ENCODE data around the gene SNTB2.
"Not testable (repeated sequence)": the region's sequence is repeated elsewhere in the genome, so short reads cannot be mapped to it uniquely, and the experiment has no call there.

The SNTB2 gene

DNA sequence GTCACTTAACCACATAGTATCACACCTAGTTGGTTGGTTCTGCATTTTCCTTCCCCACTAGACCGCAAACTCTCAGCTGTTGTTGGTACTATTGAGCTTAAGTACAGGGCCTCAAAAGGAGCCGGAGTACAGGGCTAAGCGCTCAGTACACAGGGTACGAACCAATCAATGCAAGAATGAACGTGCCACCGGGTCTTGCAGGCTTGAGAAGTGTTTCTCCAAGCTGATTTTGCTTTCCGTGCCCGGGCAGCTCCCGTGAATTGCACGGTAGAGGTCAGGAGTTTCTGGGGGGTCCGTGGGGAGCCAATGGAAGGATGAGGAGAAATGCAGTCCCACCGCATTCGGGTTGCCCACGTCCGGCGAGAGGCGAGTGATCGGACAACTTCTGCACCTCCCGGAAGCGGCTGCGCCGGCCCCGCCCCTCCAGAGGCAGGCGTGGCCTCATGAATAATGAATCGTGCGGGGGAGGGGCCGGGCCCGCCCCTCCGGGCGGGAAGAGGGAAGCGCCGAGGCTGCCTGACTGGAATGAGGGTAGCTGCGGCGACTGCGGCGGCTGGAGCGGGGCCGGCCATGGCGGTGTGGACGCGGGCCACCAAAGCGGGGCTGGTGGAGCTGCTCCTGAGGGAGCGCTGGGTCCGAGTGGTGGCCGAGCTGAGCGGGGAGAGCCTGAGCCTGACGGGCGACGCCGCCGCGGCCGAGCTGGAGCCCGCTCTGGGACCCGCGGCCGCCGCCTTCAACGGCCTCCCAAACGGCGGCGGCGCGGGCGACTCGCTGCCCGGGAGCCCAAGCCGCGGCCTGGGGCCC lies at the start of gene SNTB2:
TSS of gene SNTB2 (plus strand) at position 523 of the 804 bp plus-strand sequence. CDS start at position 526, 3 bp downstream.
- Histone ChIP-seq H3K27me3 (ENCODE audit: insufficient read depth, low read length) (no peaks in the 10 kb centered on the region), H3K36me3 (ENCODE audit: insufficient read depth, low read length) (peaks cover 3% of the 10 kb centered on the region), H3K4me1 (ENCODE audit: insufficient read depth, low read length) (peaks cover 20% of the 10 kb centered on the region), H3K9me3 (ENCODE audit: low read length) (no peaks in the 10 kb centered on the region), H3K4me3 (ENCODE audit: low read length) (peak within 1 kb of the TSS; percentile 71), H2AFZ (ENCODE audit: low read depth, low read length) (peak within 1 kb of the TSS; percentile 60)

DNA sequence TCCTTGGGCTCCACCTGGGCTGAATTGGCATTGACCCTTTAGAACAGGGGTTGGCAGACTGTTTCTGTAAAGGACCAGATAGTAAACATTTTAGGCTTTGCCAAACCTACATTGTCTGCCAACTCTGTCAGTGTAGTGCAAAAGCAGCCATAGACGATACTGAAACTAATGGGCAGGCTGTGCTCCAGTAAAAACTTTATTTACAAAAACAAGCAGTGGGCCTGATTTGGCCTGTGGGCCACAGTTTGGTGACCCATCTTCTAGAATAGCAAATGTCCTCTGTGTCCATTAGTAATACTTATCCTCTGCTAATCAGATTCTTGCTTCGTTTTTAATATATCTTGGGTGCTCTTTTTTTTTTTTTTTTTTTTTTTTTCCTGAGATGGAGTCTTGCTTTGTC lies 48.4 kb upstream of the SNTB2 start:
- Histone ChIP-seq H3K4me1 (ENCODE audit: insufficient read depth, low read length) (peaks cover 6% of the 10 kb centered on the region), H3K4me3 (ENCODE audit: low read length) (no peak overlapping the region), H3K36me3 (ENCODE audit: insufficient read depth, low read length) (peaks cover 74% of the 10 kb centered on the region), H2AFZ (ENCODE audit: low read depth, low read length) (no peak overlapping the region), H3K9me3 (ENCODE audit: low read length) (no peaks in the 10 kb centered on the region), H3K27me3 (ENCODE audit: insufficient read depth, low read length) (no peaks in the 10 kb centered on the region)

DNA sequence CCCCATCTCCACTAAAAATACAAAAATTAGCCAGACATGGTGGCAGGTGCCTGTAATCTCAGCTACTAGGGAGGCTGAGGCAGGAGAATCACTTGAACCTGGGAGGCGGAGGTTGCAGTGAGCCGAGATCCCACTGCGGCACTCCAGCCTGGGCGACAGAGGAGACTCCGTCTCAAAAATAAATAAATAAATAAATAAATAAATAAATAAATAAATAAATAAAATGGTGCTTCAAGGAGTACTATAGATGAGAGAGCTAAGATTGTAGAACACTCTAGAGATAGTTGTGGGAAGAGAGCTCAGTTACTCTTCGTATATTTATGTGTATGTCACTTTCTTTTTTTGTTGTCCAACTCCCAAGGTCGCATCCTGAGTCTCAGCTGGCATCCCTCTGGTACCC lies 47.5 kb upstream of the SNTB2 start:
- H3K9me3 ChIP-seq (ENCODE audit: low read length); H3K4me3 ChIP-seq (ENCODE audit: low read length); H3K27me3 ChIP-seq (ENCODE audit: insufficient read depth, low read length); H2AFZ ChIP-seq (ENCODE audit: low read depth, low read length); H3K4me1 ChIP-seq (ENCODE audit: insufficient read depth, low read length): not testable (repeated sequence)
- peaks cover 81% of the 10 kb centered on the region for H3K36me3 ChIP-seq (ENCODE audit: insufficient read depth, low read length)

DNA sequence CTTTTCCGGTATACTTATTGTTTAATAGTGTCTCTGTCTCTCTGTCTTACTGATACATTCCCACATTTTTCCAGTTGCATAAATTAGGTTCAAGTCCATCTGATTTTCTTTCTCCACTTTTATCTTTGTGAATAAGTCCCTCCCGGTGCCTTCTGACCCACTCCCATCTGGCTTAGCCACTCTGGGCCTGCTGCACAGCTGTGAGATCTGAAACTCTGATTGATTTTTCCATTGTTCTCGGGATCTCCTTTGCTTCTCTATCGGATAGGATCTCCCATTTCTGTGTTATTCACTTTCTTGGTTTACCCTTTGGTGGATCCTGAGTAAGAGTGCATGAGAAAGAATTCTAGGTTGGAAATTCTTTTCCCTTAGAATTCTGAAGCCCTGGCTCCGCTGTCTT lies 46.0 kb upstream of the SNTB2 start:
- Histone ChIP-seq H3K9me3 (ENCODE audit: low read length) (no peaks in the 10 kb centered on the region), H3K4me1 (ENCODE audit: insufficient read depth, low read length) (no peaks in the 10 kb centered on the region), H3K4me3 (ENCODE audit: low read length) (no peak overlapping the region), H3K27me3 (ENCODE audit: insufficient read depth, low read length) (no peaks in the 10 kb centered on the region), H3K36me3 (ENCODE audit: insufficient read depth, low read length) (peaks cover 85% of the 10 kb centered on the region), H2AFZ (ENCODE audit: low read depth, low read length) (no peak overlapping the region)

DNA sequence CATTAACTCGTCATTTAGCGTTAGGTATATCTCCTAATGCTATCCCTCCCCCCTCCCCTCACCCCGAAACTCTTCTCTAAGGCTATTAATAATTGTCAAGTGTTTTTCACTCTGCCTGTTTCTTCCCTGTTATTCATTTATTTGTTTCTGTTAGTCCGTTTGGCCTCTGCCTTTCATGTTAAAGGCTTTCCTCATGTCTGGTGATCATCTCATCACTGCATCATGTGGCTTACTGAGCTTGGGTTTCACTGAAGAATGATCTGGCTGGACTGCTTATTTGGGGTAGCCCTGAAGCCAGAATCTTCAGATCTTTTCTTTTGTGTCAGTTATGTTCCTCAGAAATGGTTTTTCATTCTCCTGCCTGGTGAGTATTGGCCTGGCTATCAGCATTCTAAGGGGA lies 45.0 kb upstream of the SNTB2 start:
- Histone ChIP-seq H3K4me3 (ENCODE audit: low read length) (no peak overlapping the region), H3K9me3 (ENCODE audit: low read length) (no peaks in the 10 kb centered on the region), H3K27me3 (ENCODE audit: insufficient read depth, low read length) (no peaks in the 10 kb centered on the region), H3K36me3 (ENCODE audit: insufficient read depth, low read length) (peaks cover 83% of the 10 kb centered on the region), H2AFZ (ENCODE audit: low read depth, low read length) (no peak overlapping the region), H3K4me1 (ENCODE audit: insufficient read depth, low read length) (no peaks in the 10 kb centered on the region)

DNA sequence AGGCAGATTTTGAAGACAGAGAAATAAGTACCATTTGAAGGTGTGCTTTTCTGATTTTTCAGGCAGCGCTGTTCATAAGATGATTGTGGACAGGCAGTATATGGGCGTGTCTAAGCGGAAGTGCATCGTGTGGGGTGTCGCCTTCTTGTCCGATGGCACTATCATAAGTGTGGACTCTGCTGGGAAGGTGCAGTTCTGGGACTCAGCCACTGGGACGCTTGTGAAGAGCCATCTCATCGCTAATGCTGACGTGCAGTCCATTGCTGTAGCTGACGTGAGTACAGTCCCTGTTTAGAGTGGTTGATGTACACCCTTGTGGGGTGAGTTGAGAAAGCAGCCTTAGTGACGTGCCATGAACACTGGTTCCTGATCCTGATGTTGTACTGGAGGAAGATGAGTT lies 43.8 kb upstream of the SNTB2 start:
- H3K9me3 ChIP-seq (ENCODE audit: low read length) = no peaks in the 10 kb centered on the region
- no peak overlapping the region for H3K4me3 ChIP-seq (ENCODE audit: low read length)
- H3K36me3 ChIP-seq (ENCODE audit: insufficient read depth, low read length) = peaks cover 73% of the 10 kb centered on the region

DNA sequence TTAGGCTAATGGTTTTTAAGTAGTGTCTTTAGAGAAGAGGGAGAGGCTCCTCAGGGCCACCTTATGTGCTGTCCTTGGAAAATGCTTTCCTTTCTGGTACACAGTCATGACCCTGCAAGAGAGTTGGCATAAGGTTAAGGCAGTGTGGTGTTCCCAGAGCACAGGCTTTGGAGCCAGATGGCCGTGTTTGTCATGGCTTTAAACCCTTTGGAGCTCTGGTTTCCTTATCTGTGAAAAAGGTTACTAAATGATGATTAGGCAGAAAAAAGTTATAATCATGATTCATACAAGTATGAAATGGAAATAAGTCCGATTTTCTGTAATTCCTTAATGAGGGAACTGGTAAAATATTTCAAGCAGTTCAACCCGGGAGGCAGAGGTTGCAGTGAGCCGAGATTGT lies 41.3 kb upstream of the SNTB2 start:
- Histone ChIP-seq H3K36me3 (ENCODE audit: insufficient read depth, low read length) (peaks cover 58% of the 10 kb centered on the region), H3K27me3 (ENCODE audit: insufficient read depth, low read length) (no peaks in the 10 kb centered on the region), H3K9me3 (ENCODE audit: low read length) (no peaks in the 10 kb centered on the region), H3K4me1 (ENCODE audit: insufficient read depth, low read length) (no peaks in the 10 kb centered on the region), H3K4me3 (ENCODE audit: low read length) (no peak overlapping the region), H2AFZ (ENCODE audit: low read depth, low read length) (no peak overlapping the region)

More for the DNA sequence above, 43.8 kb upstream of the SNTB2 start:
- H3K27me3 ChIP-seq (ENCODE audit: insufficient read depth, low read length) = no peaks in the 10 kb centered on the region
- H2AFZ ChIP-seq (ENCODE audit: low read depth, low read length) = no peak overlapping the region
- no peaks in the 10 kb centered on the region for H3K4me1 ChIP-seq (ENCODE audit: insufficient read depth, low read length)

DNA sequence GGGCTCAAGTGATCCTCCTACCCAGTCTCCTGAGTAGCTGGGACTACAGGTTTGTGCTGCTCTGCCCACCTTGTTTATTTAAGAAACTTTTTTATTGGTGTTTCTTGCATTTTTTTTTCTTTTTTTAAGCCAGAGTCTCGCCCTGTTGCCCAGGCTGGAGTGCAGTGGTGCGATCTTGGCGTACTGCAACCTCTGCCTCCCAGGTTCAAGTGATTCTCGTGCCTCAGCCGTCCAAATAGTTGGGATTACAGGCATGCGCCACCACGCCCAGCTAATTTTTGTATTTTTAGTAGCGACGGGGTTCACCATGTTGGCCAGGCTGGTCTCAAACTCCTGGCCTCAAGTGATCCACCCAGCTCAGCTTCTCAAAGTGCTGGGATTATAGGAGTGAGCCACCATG lies 37.3 kb upstream of the SNTB2 start:
- H3K36me3 ChIP-seq (ENCODE audit: insufficient read depth, low read length) = peaks cover 54% of the 10 kb centered on the region
- H3K9me3 ChIP-seq (ENCODE audit: low read length) = not testable (repeated sequence)

DNA sequence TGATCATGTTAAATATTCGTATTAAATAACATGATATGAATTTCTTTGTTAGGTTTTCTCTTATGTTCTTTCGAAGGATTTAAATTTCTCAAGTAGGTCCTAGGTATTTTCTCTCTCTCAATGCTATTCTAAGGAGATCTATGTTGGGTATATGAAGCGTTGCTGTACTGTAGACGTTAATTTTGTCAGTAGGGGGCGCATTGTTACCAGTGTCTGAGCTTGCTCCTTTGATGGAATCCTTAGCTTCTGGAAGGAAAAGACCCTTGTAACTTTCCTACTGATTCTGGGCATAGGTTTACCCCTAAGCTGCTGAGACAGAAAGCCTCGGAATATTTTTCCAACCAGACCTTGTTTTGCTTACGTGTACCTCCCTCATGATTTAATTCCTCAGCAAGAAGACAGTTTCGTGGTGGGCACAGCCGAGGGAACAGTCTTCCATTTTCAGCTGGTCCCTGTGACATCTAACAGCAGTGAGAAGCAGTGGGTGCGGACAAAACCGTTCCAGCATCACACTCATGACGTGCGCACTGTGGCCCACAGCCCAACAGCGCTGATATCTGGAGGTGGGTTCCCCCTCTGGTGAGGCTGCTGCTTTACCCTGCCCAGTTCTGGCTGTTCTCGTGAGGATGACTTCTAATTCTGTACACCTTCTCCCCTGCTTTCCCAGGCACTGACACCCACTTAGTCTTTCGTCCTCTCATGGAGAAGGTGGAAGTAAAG lies 36.7 kb upstream of the SNTB2 start:
- no peak overlapping the region for H2AFZ ChIP-seq (ENCODE audit: low read depth, low read length)
- no peaks in the 10 kb centered on the region for H3K27me3 ChIP-seq (ENCODE audit: insufficient read depth, low read length)
- no peak overlapping the region for H3K4me3 ChIP-seq (ENCODE audit: low read length)
- H3K9me3 ChIP-seq (ENCODE audit: low read length) = no peaks in the 10 kb centered on the region
- H3K36me3 ChIP-seq (ENCODE audit: insufficient read depth, low read length) = peaks cover 56% of the 10 kb centered on the region
- no peaks in the 10 kb centered on the region for H3K4me1 ChIP-seq (ENCODE audit: insufficient read depth, low read length)

More for the DNA sequence above, 37.3 kb upstream of the SNTB2 start:
- H2AFZ ChIP-seq (ENCODE audit: low read depth, low read length); H3K4me1 ChIP-seq (ENCODE audit: insufficient read depth, low read length); H3K4me3 ChIP-seq (ENCODE audit: low read length); H3K27me3 ChIP-seq (ENCODE audit: insufficient read depth, low read length): not testable (repeated sequence)

DNA sequence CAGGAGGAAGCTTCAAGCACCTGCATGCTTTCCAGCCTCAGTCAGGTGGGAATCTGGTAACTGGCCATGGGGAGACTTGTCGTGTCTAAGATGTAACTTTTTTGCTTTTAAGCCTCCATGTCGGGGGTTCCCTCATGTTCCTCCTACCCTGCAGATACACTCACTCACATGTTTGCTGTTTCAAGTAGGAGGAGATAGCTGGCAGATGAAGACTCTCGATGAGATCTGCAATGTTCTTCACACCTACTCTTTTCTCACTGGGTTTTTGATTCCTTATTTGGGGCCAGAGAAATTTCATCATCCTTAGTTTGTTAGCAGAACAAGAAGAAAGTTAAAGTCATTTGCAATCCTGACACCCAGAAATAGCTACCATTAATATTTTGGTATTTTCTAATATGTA lies 29.8 kb upstream of the SNTB2 start:
- no peaks in the 10 kb centered on the region for H3K27me3 ChIP-seq (ENCODE audit: insufficient read depth, low read length)
- no peaks in the 10 kb centered on the region for H3K9me3 ChIP-seq (ENCODE audit: low read length)
- no peak overlapping the region for H3K4me3 ChIP-seq (ENCODE audit: low read length)
- no peak overlapping the region for H2AFZ ChIP-seq (ENCODE audit: low read depth, low read length)
- no peaks in the 10 kb centered on the region for H3K4me1 ChIP-seq (ENCODE audit: insufficient read depth, low read length)
- peaks cover 78% of the 10 kb centered on the region for H3K36me3 ChIP-seq (ENCODE audit: insufficient read depth, low read length)

DNA sequence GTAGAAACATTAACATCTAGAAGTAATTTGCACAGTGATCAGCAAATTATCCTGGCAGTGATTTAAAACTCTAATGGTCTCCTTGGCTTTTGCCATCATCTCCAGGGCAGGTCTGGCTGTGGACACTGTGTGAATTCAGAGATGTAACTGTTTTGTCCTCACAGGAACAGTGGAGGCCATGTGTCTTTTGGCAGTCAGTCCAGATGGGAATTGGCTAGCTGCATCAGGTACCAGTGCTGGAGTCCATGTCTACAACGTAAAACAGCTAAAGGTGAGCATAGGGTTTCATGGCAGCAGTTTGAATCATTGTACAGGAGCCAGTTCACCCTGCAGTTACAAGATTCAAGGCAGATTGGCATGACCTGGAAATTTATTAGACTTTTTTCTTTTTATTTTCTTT lies 26.8 kb upstream of the SNTB2 start:
- H3K36me3 ChIP-seq (ENCODE audit: insufficient read depth, low read length) = peaks cover 81% of the 10 kb centered on the region
- H3K27me3 ChIP-seq (ENCODE audit: insufficient read depth, low read length) = no peaks in the 10 kb centered on the region
- no peaks in the 10 kb centered on the region for H3K4me1 ChIP-seq (ENCODE audit: insufficient read depth, low read length)
- H2AFZ ChIP-seq (ENCODE audit: low read depth, low read length) = no peak overlapping the region
- H3K9me3 ChIP-seq (ENCODE audit: low read length) = no peaks in the 10 kb centered on the region
- H3K4me3 ChIP-seq (ENCODE audit: low read length) = no peak overlapping the region

DNA sequence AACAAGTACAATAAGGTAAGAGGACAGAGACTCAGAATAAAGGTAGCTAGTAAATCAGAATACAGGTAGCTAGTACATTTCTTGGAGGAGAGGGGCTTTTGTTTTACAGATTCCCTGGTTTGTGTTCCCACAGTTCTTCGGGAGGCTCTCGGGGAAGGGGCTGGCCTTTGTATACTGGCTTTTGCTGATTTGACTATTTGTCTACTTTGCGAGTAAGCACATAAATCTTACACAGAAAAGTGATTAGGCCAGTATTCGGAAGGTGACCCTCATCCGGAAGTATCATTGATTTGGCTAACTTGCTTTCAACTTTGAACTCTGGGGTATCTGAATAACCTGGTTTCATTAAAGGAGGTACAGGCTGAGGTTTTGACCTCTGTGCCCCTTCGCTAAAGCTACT lies 21.4 kb upstream of the SNTB2 start:
- H3K4me1 ChIP-seq (ENCODE audit: insufficient read depth, low read length) = no peaks in the 10 kb centered on the region
- peaks cover 86% of the 10 kb centered on the region for H3K36me3 ChIP-seq (ENCODE audit: insufficient read depth, low read length)
- no peak overlapping the region for H3K4me3 ChIP-seq (ENCODE audit: low read length)
- no peaks in the 10 kb centered on the region for H3K27me3 ChIP-seq (ENCODE audit: insufficient read depth, low read length)
- no peaks in the 10 kb centered on the region for H3K9me3 ChIP-seq (ENCODE audit: low read length)
- H2AFZ ChIP-seq (ENCODE audit: low read depth, low read length) = no peak overlapping the region

DNA sequence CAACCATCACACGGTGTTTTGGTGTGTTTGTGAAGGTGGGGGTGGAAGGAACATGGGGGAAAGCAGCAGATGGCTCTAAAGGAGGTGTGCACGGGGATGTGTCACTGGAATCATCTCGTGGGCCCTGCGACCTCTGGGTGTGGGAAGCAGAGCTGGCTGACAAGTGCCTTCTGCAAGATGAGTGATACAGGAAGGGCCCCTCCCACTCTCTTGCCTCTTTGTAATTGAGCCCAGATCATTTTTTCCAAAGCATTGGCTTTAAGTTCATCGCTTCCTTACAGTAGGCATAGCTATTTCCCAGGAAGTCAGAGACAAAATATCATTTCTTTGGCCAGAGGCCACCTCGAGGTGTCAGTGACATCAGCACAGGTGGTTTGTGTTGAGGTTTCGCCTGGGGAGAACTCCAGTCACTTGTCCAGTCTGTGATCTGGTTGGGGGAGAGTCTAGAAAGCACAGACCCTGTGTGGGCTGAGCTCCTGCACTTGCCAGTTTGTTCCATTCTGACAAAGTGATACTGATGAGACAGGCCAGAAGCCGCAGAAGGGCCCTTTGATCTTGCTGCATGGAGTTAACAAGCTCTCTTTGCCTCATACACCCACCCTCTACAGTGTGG lies 20.6 kb upstream of the SNTB2 start:
- no peaks in the 10 kb centered on the region for H3K27me3 ChIP-seq (ENCODE audit: insufficient read depth, low read length)

More for the DNA sequence above, 20.6 kb upstream of the SNTB2 start:
- H3K9me3 ChIP-seq (ENCODE audit: low read length) = no peaks in the 10 kb centered on the region
- H3K4me3 ChIP-seq (ENCODE audit: low read length) = no peak overlapping the region
- peaks cover 79% of the 10 kb centered on the region for H3K36me3 ChIP-seq (ENCODE audit: insufficient read depth, low read length)
- no peak overlapping the region for H2AFZ ChIP-seq (ENCODE audit: low read depth, low read length)
- peaks cover 2% of the 10 kb centered on the region for H3K4me1 ChIP-seq (ENCODE audit: insufficient read depth, low read length)

Measured in neuron (in vitro differentiated cells).